B cell (primary cell): ENCODE results near the gene BRD1. TPM values are rescaled to one million over a fixed set of nuclear protein-coding genes. Genes with fewer than 3 reads are reported as not detected.

Source experiments
- ATAC-seq: fragments of 200-7000 bp; cut with Tn5 transposase; one replicate; pipeline ENCODE4 v1.10.0; 2021; ENCODE audit warnings: low read depth, mild to moderate bottlenecking, moderate number of reproducible peaks, moderate library complexity
- CTCF ChIA-PET: fragments of 350-600 bp; sonication (Branson Sonifier 250); formaldehyde crosslinking; loops from one replicate; lab custom pipeline; 2021; ENCODE audit warnings: antibody characterized with exemption, inconsistent platforms; lab: Charles Lee
- POLR2A ChIA-PET: fragments of 350-600 bp; sonication (Branson Sonifier 250); formaldehyde crosslinking; loops from one replicate; lab custom pipeline; 2021; ENCODE audit warnings: antibody characterized with exemption; lab: Charles Lee
- DNase-seq: peaks from one replicate; pipeline ENCODE4 v3.0.0; 2013
- H2AFZ ChIP-seq: 2 replicates; pipeline ENCODE4 v1.6.1; 2012; ENCODE audit warnings: mild to moderate bottlenecking, low read depth, low read length; ENCODE audit not compliant: insufficient read depth, poor library complexity, severe bottlenecking
- H3K27ac ChIP-seq, 2 donors: 1 replicate in 1 of 2; 2 replicates in 1 of 2; pipeline ENCODE4 v1.5.1; 2012 to 2013; ENCODE audit warnings: low read length in 2 of 2, mild to moderate bottlenecking in 2 of 2, moderate library complexity in 1 of 2
- H3K27me3 ChIP-seq, 4 experiments: fragments of 200-600 bp in 1 of 4; sonication (generic) in 1 of 4; replicated peaks in 1 of 4; 1 replicate in 2 of 4; 2 replicates in 2 of 4; pipeline versions ENCODE4 v1.6.1 to v1.7.0; 2013 to 2016; ENCODE audit warnings: low read length in 3 of 4, mild to moderate bottlenecking in 2 of 4, mixed read lengths in 1 of 4, moderate library complexity in 1 of 4; ENCODE audit not compliant: insufficient read depth in 4 of 4, control insufficient read depth in 3 of 4; ENCODE audit errors: control extremely low read depth in 1 of 4
- H3K36me3 ChIP-seq, 2 experiments: replicated peaks in 1 of 2; 1 replicate in 1 of 2; 2 replicates in 1 of 2; pipeline versions ENCODE4 v1.6.1 to v1.7.1; 2013; ENCODE audit warnings: low read length in 1 of 2; ENCODE audit not compliant: insufficient read depth in 2 of 2, control insufficient read depth in 1 of 2; ENCODE audit errors: control extremely low read depth in 1 of 2, extremely low read depth in 1 of 2
- H3K4me1 ChIP-seq, 2 donors: fragments of 200-600 bp in 1 of 2; sonication (generic) in 1 of 2; 1 replicate in 1 of 2; 2 replicates in 1 of 2; pipeline versions ENCODE4 v1.5.1 to v1.6.1; 2013 to 2017; ENCODE audit warnings: low read length in 2 of 2; ENCODE audit not compliant: control insufficient read depth in 2 of 2, insufficient read depth in 2 of 2
- H3K4me2 ChIP-seq: replicated peaks from 2 replicates; pipeline ENCODE3; 2012; ENCODE audit warnings: mild to moderate bottlenecking, low read depth, low read length; ENCODE audit not compliant: poor library complexity, severe bottlenecking
- H3K4me3 ChIP-seq, 5 experiments: fragments of 200-600 bp in 1 of 5; sonication (generic) in 1 of 5; 1 replicate in 3 of 5; 2 replicates in 2 of 5; pipeline versions ENCODE4 v1.5.1 to v1.7.0; 2011 to 2016; ENCODE audit warnings: low read length in 4 of 5, mild to moderate bottlenecking in 4 of 5, low read depth in 2 of 5, control low read depth in 1 of 5, moderate library complexity in 1 of 5; ENCODE audit not compliant: insufficient read depth in 1 of 5; ENCODE audit errors: control extremely low read depth in 1 of 5, extremely low read depth in 1 of 5
- H3K79me2 ChIP-seq: fragments of 200-600 bp; sonication (generic); one replicate; pipeline ENCODE4 v1.6.0; 2016; ENCODE audit warnings: low read length; ENCODE audit not compliant: control insufficient read depth, insufficient read depth
- H3K9ac ChIP-seq: fragments of 200-600 bp; sonication (generic); 2 replicates; pipeline ENCODE4 v1.6.1; 2017; ENCODE audit warnings: mild to moderate bottlenecking, low read length, moderate library complexity
- H3K9me3 ChIP-seq, 3 donors: one replicate each; pipeline versions ENCODE4 v1.6.1 to v1.7.1; 2013; ENCODE audit warnings: low read length in 2 of 3; ENCODE audit not compliant: control insufficient read depth in 2 of 3, insufficient read depth in 1 of 3; ENCODE audit errors: control extremely low read depth in 1 of 3
- H4K20me1 ChIP-seq: 2 replicates; pipeline ENCODE4 v1.6.0; 2012; ENCODE audit warnings: mild to moderate bottlenecking, low read length; ENCODE audit not compliant: insufficient read depth, control insufficient read depth, poor library complexity, severe bottlenecking
- H3K27ac Mint-ChIP-seq: one replicate; pipeline ENCODE4 v1.8.0; 2021; ENCODE audit warnings: mixed read lengths
- H3K27me3 Mint-ChIP-seq: one replicate; pipeline ENCODE4 v1.8.0; 2021; ENCODE audit warnings: mixed read lengths
- H3K4me1 Mint-ChIP-seq: one replicate; pipeline ENCODE4 v1.8.0; 2021; ENCODE audit warnings: mixed read lengths
- H3K4me3 Mint-ChIP-seq: one replicate; pipeline ENCODE4 v1.8.0; 2021; ENCODE audit warnings: mixed read lengths
- H3K9me3 Mint-ChIP-seq: one replicate; pipeline ENCODE4 v1.8.0; 2022; ENCODE audit warnings: mixed read lengths; ENCODE audit not compliant: insufficient read depth
- EZH2 ChIP-seq: IDR thresholded peaks from 2 replicates; pipeline ENCODE4 v1.6.1; 2012; ENCODE audit warnings: borderline replicate concordance, low read depth, mild to moderate bottlenecking, moderate library complexity, low read length; ENCODE audit not compliant: insufficient read depth, poor library complexity, severe bottlenecking
- WGBS: methylation state at CpG from one replicate; pipeline ENCODE4 v1.1.5; 2013; ENCODE audit warnings: missing lambda C conversion rate; ENCODE audit not compliant: insufficient coverage; 5-methylcytosine and 5-hydroxymethylcytosine counted together
- intact Hi-C: fragments of 100-400 bp; cut with micrococcal nuclease; formaldehyde crosslinking; loops from one replicate; pipeline ENCODE4 v1.10.0; 2022
- polyA plus RNA-seq: library from polyadenylated mRNA; depleted of rRNA; stranded (reverse); fragments of >200 nt; gene quantifications from 2 replicates; pipeline ENCODE4 v1.2.3, GENCODE V29; 2012
- total RNA-seq, 2 donors: library from RNA; stranded (reverse); fragments of 120-200 nt in 1 of 2; gene quantifications; 1 replicate in 1 of 2; 2 replicates in 1 of 2; pipeline versions ENCODE4 v1.2.3 to v1.2.4, GENCODE V29; 2013 to 2022
- TF ChIP-seq, protein P1 (sequence below): fragments of 200-600 bp; IDR thresholded peaks from one replicate; pipeline ENCODE4 v1.8.0; 2022; ENCODE audit warnings: antibody characterized with exemption, mild to moderate bottlenecking

Gene BRD1
- total and polyA plus RNA-seq, 2 donors (not counting 1 experiment from before 2014, with no cell fraction given): 16.9 to 73.3 TPM

DNA sequence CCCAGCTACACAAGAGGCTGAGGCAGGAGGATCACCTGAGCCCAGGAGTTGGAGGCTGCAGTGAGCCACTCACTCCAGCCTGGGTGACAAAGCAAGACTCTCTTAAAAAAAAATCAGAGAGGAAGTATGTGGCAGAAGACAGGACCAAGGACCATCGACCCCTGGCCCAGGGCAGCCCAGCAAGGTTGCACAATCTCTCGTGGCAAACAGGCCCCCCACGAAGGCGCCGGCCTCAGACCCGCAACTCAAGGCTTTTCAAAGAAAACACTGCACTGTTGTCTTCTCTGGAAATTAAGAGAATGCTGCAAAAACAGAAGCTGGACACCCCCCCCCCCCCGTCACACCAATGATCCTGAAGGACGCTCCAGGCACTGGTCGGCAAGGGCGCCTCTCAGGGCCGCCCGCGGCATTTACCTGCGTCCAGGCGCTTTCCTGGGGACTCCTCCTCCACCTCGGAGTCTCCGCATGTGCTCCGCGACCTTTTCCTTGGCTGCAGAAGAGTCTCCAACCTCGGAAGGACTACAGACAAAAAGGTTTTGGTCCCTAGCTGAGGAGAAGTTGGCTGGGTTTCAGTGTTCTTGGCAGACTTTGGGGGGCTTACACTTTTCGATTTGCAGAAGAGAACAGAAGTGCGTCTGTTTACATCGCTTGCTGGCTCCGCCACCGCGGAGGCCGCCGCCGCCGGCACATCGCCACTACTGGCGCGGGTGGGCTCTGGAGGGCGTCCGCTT is 40.5 kb downstream of the BRD1 start:
- Histone ChIP-seq H4K20me1 (peaks cover 96% of the 10 kb centered on the region), H3K4me3 (no peak overlapping the region), H3K4me2 (no peak overlapping the region), H3K79me2 (peaks cover 71% of the 10 kb centered on the region), H3K4me1 (peaks cover 4 to 12% of the 10 kb centered on the region in 2 donors), H3K9ac (no peak overlapping the region), H3K36me3 (peaks cover 17 to 75% of the 10 kb centered on the region in 2 experiments), H2AFZ (no peak overlapping the region), H3K27me3 (no peaks in the 10 kb centered on the region), H3K9me3 (no peaks in the 10 kb centered on the region), H3K27ac (no peak overlapping the region)
- intact Hi-C loops: no loop called here
- Mint-ChIP-seq H3K4me1 (peaks cover 13% of the 10 kb centered on the region), H3K27me3 (no peaks in the 10 kb centered on the region), H3K4me3 (no peak overlapping the region), H3K9me3 (no peaks in the 10 kb centered on the region), H3K27ac (no peak overlapping the region)
- ATAC-seq (no peak), DNase-seq (no peak)
- TF ChIP-seq, protein P1, sequence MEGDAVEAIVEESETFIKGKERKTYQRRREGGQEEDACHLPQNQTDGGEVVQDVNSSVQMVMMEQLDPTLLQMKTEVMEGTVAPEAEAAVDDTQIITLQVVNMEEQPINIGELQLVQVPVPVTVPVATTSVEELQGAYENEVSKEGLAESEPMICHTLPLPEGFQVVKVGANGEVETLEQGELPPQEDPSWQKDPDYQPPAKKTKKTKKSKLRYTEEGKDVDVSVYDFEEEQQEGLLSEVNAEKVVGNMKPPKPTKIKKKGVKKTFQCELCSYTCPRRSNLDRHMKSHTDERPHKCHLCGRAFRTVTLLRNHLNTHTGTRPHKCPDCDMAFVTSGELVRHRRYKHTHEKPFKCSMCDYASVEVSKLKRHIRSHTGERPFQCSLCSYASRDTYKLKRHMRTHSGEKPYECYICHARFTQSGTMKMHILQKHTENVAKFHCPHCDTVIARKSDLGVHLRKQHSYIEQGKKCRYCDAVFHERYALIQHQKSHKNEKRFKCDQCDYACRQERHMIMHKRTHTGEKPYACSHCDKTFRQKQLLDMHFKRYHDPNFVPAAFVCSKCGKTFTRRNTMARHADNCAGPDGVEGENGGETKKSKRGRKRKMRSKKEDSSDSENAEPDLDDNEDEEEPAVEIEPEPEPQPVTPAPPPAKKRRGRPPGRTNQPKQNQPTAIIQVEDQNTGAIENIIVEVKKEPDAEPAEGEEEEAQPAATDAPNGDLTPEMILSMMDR: no peak
- TF ChIP-seq EZH2: no peak
- 96% methylated on average over 33 of the region's 35 CpGs for WGBS
- ChIA-PET CTCF (no interaction called here), POLR2A (no interaction called here)

DNA sequence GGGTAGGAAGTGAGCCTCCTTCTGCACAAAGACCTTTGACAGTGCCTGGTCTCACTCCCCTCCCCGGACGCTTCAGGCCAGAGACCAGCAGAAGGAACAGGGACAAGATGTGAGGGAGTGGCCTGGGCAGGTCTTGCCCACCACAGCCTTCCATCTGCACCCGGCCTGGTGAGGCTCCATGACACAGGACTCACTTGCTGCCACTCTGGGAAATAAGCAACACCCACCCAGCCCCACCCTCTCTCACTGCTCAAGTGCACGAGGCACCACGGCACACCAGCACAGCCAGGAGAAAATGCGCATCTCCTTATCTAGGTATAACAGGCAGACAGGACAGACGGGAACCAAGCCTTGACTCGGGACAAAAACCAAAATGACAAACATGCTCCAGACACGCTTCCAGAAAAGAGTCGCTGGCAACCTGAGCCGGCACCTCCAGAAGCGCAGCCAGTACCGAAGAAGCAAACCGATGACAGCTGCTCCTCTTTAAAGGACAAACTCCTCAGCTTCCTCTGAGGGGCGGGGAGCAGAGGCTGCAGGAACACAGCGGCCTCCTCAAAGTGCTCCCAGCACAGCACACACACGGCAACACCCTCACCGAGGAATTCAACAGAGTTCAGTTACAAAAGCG is 41.7 kb downstream of the BRD1 start:
- no peaks in the 10 kb centered on the region for H3K27me3 ChIP-seq
- no peak overlapping the region for H2AFZ ChIP-seq
- no peak overlapping the region for H3K27ac ChIP-seq
- intact Hi-C loops: no loop called here
- H3K36me3 ChIP-seq: peaks cover 17 to 74% of the 10 kb centered on the region in 2 experiments
- WGBS: 95% methylated on average over 18 of the region's 19 CpGs
- H3K9me3 Mint-ChIP-seq: no peaks in the 10 kb centered on the region
- ChIA-PET POLR2A (no interaction called here), CTCF (no interaction called here)
- no peak for TF ChIP-seq EZH2
- TF ChIP-seq, protein P1: no peak
- no peak overlapping the region for H3K4me2 ChIP-seq
- H4K20me1 ChIP-seq: peaks cover 96% of the 10 kb centered on the region
- H3K4me3 Mint-ChIP-seq: no peak overlapping the region
- peaks cover 69% of the 10 kb centered on the region for H3K79me2 ChIP-seq
- no peaks in the 10 kb centered on the region for H3K9me3 ChIP-seq
- peaks cover 13% of the 10 kb centered on the region for H3K4me1 Mint-ChIP-seq
- peaks cover 4 to 12% of the 10 kb centered on the region in 2 donors for H3K4me1 ChIP-seq
- H3K9ac ChIP-seq: no peak overlapping the region
- no peaks in the 10 kb centered on the region for H3K27me3 Mint-ChIP-seq
- DNase-seq: no peak
- H3K27ac Mint-ChIP-seq: no peak overlapping the region
- ATAC-seq: no peak
- H3K4me3 ChIP-seq: no peak overlapping the region
